Brain microvascular endothelial cell (primary cell): Measurements from ENCODE around the gene PTPRT.
"Not testable (repeated sequence)": the region's sequence is repeated elsewhere in the genome, so short reads cannot be mapped to it uniquely, and the experiment has no call there.

Experiments used
- DNase-seq: peaks from one replicate; pipeline ENCODE4 v3.0.0-alpha.2; 2020
- H3K27ac ChIP-seq: fragments of 250-450 bp; sonication (Bioruptor Pico); 2 replicates; pipeline ENCODE4 v1.5.1; 2020; ENCODE audit warnings: mild to moderate bottlenecking, moderate library complexity
- H3K27me3 ChIP-seq: fragments of 250-450 bp; sonication (Bioruptor Pico); replicated peaks from 2 replicates; pipeline ENCODE4 v1.5.1; 2020; ENCODE audit warnings: mild to moderate bottlenecking
- H3K36me3 ChIP-seq: fragments of 250-450 bp; sonication (Bioruptor Pico); replicated peaks from 2 replicates; pipeline ENCODE4 v1.5.1; 2020; ENCODE audit warnings: mild to moderate bottlenecking
- H3K4me3 ChIP-seq: 2 replicates; pipeline ENCODE4 v1.5.1; 2011; ENCODE audit warnings: low read depth, mild to moderate bottlenecking, control low read depth, low read length, moderate library complexity
- in situ Hi-C: cut with HindIII; loops from 2 replicates; pipeline ENCODE4 v1.10.0; 2017; ENCODE audit warnings: low sequenced_read_pairs, low pct_ligation_motif_present
- TF ChIP-seq, protein P1 (sequence below): IDR thresholded peaks from 2 replicates; pipeline ENCODE4 v1.5.1; 2011; ENCODE audit warnings: low read depth, mild to moderate bottlenecking, moderate library complexity, low read length, control low read depth, inconsistent platforms; ENCODE audit errors: missing control alignments

Gene PTPRT

DNA sequence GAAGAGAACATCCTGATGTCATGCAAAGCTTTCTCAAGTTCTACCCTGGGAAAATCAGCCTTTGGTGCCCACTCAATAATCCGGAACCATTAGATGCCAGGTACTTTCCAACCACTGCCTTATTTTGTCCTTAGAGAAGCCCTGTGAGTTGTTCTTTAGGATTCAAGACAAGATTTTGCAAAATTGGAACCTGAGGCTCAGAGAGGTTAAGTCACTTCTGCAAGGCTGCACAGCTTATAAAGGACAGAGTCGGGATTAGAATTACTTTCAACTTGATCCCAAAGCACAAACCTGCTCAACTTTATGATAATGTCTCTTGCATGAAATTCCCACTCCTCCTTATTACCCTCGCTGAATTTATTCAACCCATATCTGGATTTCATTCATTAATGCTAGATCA is 287.2 kb downstream of the PTPRT start:
- TF ChIP-seq, protein P1, sequence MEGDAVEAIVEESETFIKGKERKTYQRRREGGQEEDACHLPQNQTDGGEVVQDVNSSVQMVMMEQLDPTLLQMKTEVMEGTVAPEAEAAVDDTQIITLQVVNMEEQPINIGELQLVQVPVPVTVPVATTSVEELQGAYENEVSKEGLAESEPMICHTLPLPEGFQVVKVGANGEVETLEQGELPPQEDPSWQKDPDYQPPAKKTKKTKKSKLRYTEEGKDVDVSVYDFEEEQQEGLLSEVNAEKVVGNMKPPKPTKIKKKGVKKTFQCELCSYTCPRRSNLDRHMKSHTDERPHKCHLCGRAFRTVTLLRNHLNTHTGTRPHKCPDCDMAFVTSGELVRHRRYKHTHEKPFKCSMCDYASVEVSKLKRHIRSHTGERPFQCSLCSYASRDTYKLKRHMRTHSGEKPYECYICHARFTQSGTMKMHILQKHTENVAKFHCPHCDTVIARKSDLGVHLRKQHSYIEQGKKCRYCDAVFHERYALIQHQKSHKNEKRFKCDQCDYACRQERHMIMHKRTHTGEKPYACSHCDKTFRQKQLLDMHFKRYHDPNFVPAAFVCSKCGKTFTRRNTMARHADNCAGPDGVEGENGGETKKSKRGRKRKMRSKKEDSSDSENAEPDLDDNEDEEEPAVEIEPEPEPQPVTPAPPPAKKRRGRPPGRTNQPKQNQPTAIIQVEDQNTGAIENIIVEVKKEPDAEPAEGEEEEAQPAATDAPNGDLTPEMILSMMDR: no peak
- DNase-seq: no peak
- in situ Hi-C loops: no loop called here

DNA sequence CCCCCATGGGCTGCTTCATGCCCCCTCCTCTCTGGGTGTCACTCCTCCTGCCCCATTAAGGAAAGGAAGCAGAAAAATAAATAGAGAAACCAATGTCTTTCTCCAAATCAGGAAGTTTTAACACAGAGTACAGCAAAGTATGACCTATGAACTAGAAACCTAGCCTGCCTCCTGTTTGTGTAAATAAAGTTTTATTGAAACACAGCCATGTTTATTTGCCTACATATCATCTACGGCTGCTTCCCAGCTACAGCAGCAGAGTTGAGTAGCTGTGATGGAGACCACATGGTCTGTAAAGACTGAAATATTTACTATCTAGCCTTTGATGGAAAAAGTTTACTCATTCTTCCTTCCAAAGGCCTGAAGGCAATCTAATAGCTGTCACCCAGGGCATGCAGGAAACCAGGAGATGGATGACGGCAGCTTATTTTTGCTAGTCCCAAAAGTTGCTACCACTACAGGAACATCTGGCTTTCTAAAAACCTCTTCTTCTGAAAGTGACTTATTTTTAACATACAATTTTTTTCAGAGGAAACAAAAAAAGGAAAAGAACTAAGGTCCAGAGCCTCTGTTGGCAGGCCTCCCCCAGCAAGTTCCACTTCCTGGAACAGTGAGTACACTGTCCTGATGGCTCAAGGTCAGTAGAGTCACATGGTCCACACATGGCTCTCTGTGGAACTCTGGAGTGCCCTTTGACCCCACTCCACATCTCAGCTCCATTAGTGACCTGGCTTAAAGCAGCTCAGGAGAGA is 287.8 kb downstream of the PTPRT start:
- H3K27me3 ChIP-seq: no peaks in the 10 kb centered on the region
- in situ Hi-C loops: no loop called here
- no peak overlapping the region for H3K27ac ChIP-seq
- TF ChIP-seq, protein P1: no peak
- no peak for DNase-seq
- H3K36me3 ChIP-seq: no peaks in the 10 kb centered on the region
- H3K4me3 ChIP-seq: no peak overlapping the region

More for the DNA sequence above, 287.2 kb downstream of the PTPRT start:
- Histone ChIP-seq H3K27ac (no peak overlapping the region), H3K36me3 (no peaks in the 10 kb centered on the region), H3K27me3 (no peaks in the 10 kb centered on the region), H3K4me3 (no peak overlapping the region)

DNA sequence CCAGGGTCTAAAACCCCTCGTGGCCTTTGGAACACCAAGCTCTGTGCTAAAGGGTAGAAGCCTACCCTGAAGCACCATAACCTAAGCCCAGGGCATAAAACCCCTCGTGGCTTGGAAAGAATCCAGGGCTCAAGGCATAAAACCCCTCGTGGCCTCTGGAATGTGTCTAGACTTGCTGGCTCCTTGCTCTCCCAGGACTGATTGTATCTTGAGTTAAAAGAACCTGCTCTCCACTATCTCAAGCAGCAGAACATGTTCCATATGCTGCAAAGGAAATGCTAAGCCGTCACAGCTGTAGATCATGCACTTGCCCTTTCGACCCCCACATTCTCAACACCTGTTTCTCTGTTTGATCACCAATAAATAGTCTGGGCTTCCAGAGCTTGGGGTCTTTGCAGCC is 288.9 kb downstream of the PTPRT start:
- H3K27me3 ChIP-seq, H3K4me3 ChIP-seq, H3K36me3 ChIP-seq, H3K27ac ChIP-seq, in situ Hi-C loops, DNase-seq: not testable (repeated sequence)

- in situ Hi-C loops: no loop called here
- no peaks in the 10 kb centered on the region for H3K27me3 ChIP-seq
- H3K4me3 ChIP-seq: no peak overlapping the region
- TF ChIP-seq, protein P1: no peak
- H3K36me3 ChIP-seq: no peaks in the 10 kb centered on the region
- H3K27ac ChIP-seq: no peak overlapping the region
- no peak for DNase-seq
Observed at GRCh38 chr20:42895020-42895419, 294.7 kb downstream of the PTPRT start.

DNA sequence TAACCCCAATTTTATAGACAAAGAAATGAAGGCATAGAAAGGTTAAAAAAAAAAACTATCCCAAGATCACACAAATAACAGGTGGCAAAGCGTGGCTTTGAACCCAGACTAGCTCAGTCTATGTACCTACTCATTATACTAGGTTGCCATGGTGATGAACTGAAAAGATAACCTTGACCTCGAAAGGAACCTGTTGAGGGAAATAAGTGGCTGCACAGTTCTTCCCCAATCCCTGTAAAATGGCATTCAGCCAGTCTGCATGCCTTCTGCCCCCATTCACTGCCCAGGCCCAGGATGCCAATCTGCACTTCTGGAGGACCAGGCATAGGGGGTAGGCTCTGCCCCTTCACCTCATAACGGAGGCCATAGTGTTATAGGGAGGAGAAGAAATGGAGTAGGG is 295.2 kb downstream of the PTPRT start:
- H3K27me3 ChIP-seq: no peaks in the 10 kb centered on the region
- no peak overlapping the region for H3K27ac ChIP-seq
- no peak overlapping the region for H3K4me3 ChIP-seq
- TF ChIP-seq, protein P1: no peak
- H3K36me3 ChIP-seq: no peaks in the 10 kb centered on the region
- in situ Hi-C loops: no loop called here
- DNase-seq: no peak

- no peak overlapping the region for H3K4me3 ChIP-seq
- H3K27ac ChIP-seq: no peak overlapping the region
- H3K27me3 ChIP-seq: no peaks in the 10 kb centered on the region
- in situ Hi-C loops: no loop called here
- TF ChIP-seq, protein P1: no peak
- no peak for DNase-seq
- H3K36me3 ChIP-seq: no peaks in the 10 kb centered on the region
Observed at GRCh38 chr20:42889517-42889916, 300.2 kb downstream of the PTPRT start.
